H1 (cell line): Measurements from ENCODE around the gene GIT1. TPM values are rescaled to one million over a fixed set of nuclear protein-coding genes. Genes with fewer than 3 reads are reported as not detected.

Source experiments
- CTCF ChIA-PET: fragments of 300-600 bp; sonication (Branson Sonifier 250); formaldehyde crosslinking; loops from one replicate; lab custom pipeline; 2021; ENCODE audit not compliant: partially characterized antibody; lab: Charles Lee
- POLR2A ChIA-PET: fragments of 300-600 bp; sonication (Branson Sonifier 250); formaldehyde crosslinking; loops from one replicate; lab custom pipeline; 2021; ENCODE audit warnings: inconsistent platforms; ENCODE audit not compliant: partially characterized antibody; lab: Charles Lee
- DNase-seq, 2 experiments: peaks; one replicate each; pipeline versions ENCODE4 v3.0.0 to v3.0.0-alpha.2; 2010 to 2022; ENCODE audit warnings: low spot score in 2 of 2, low read depth in 1 of 2, mixed read lengths in 1 of 2
- FAIRE-seq: peaks from 2 replicates; lab custom pipeline; 2011; peaks lifted over from hg19 to GRCh38; lab: Jason Lieb, UNC
- H2AFZ ChIP-seq: 2 replicates; pipeline ENCODE4 v1.8.1; 2012; ENCODE audit warnings: low read length, inconsistent platforms
- H2AK5ac ChIP-seq: 2 replicates; pipeline ENCODE4 v1.6.1; 2013; ENCODE audit warnings: low read depth, low read length
- H2BK120ac ChIP-seq: replicated peaks from 2 replicates; pipeline ENCODE3; 2013; ENCODE audit warnings: low read depth, low read length, inconsistent platforms
- H2BK12ac ChIP-seq: 2 replicates; pipeline ENCODE4 v1.6.1; 2013; ENCODE audit warnings: low read depth, low read length
- H2BK15ac ChIP-seq: 2 replicates; pipeline ENCODE4 v1.6.1; 2013; ENCODE audit warnings: low read length
- H2BK20ac ChIP-seq: 2 replicates; pipeline ENCODE4 v1.6.1; 2013; ENCODE audit warnings: low read length
- H2BK5ac ChIP-seq: 2 replicates; pipeline ENCODE4 v1.6.1; 2013; ENCODE audit warnings: low read depth, low read length
- H3K14ac ChIP-seq: 2 replicates; pipeline ENCODE4 v1.6.1; 2013; ENCODE audit warnings: inconsistent platforms; ENCODE audit not compliant: insufficient read length
- H3K18ac ChIP-seq: 2 replicates; pipeline ENCODE4 v1.6.1; 2013; ENCODE audit warnings: low read length; ENCODE audit errors: extremely low read depth
- H3K23ac ChIP-seq: 2 replicates; pipeline ENCODE4 v1.6.1; 2013; ENCODE audit warnings: inconsistent platforms; ENCODE audit not compliant: insufficient read length
- H3K23me2 ChIP-seq: 2 replicates; pipeline ENCODE4 v1.6.1; 2013; ENCODE audit warnings: low read depth, low read length
- H3K27ac ChIP-seq: 2 replicates; pipeline ENCODE4 v1.6.1; 2011; ENCODE audit warnings: low read depth, low read length, inconsistent platforms
- H3K27me3 ChIP-seq, 4 experiments: replicated peaks in 1 of 4; 1 replicate in 1 of 4; 2 replicates in 3 of 4; pipeline versions ENCODE4 v1.6.1 to v1.8.1; 2011 to 2013; ENCODE audit warnings: low read length in 3 of 4, mild to moderate bottlenecking in 3 of 4, inconsistent platforms in 2 of 4, mixed read lengths in 2 of 4, moderate library complexity in 1 of 4; ENCODE audit not compliant: control insufficient read depth in 3 of 4, insufficient read depth in 3 of 4; ENCODE audit errors: extremely low read depth in 1 of 4
- H3K36me3 ChIP-seq, 4 experiments: 2 replicates each; pipeline versions ENCODE4 v1.6.1 to v1.8.1; 2011 to 2013; ENCODE audit warnings: mild to moderate bottlenecking in 4 of 4, low read length in 3 of 4, moderate library complexity in 2 of 4, control low read depth in 1 of 4, inconsistent platforms in 1 of 4; ENCODE audit not compliant: insufficient read depth in 4 of 4, control insufficient read depth in 2 of 4
- H3K4ac ChIP-seq: replicated peaks from 2 replicates; pipeline ENCODE3; 2013; ENCODE audit warnings: low read length, low read depth, mixed read lengths, inconsistent platforms; ENCODE audit not compliant: insufficient read length
- H3K4me1 ChIP-seq, 4 experiments: replicated peaks in 1 of 4; 1 replicate in 1 of 4; 2 replicates in 3 of 4; pipeline versions ENCODE4 v1.6.1 to v1.8.1; 2011 to 2013; ENCODE audit warnings: low read length in 3 of 4, inconsistent platforms in 2 of 4, mixed read lengths in 1 of 4; ENCODE audit not compliant: insufficient read depth in 4 of 4, control insufficient read depth in 3 of 4
- H3K4me2 ChIP-seq, 2 experiments: 2 replicates each; pipeline versions ENCODE4 v1.6.1 to v1.8.1; 2011 to 2013; ENCODE audit warnings: low read depth in 2 of 2, low read length in 2 of 2, control low read depth in 1 of 2, inconsistent platforms in 1 of 2, mild to moderate bottlenecking in 1 of 2; ENCODE audit not compliant: insufficient read depth in 1 of 2
- H3K4me3 ChIP-seq, 4 experiments: fragments of 200-600, 300-600 bp in 1 of 4; sonication (generic), shearing (Covaris generic), sonication (Bioruptor Twin) in 1 of 4; 2 replicates each; pipeline versions ENCODE4 v1.5.1 to v1.8.1; 2011 to 2016; ENCODE audit warnings: low read length in 4 of 4, low read depth in 3 of 4, control low read depth in 2 of 4, inconsistent platforms in 2 of 4, mild to moderate bottlenecking in 2 of 4, mixed read lengths in 1 of 4, moderate library complexity in 1 of 4; ENCODE audit not compliant: insufficient read depth in 2 of 4; ENCODE audit errors: extremely low read depth in 1 of 4
- H3K56ac ChIP-seq: replicated peaks from 2 replicates; pipeline ENCODE3; 2013; ENCODE audit warnings: low read depth, mild to moderate bottlenecking, mixed read lengths, low read length, inconsistent platforms; ENCODE audit not compliant: insufficient read length
- H3K79me1 ChIP-seq: 2 replicates; pipeline ENCODE4 v1.6.1; 2013; ENCODE audit warnings: low read depth, low read length, control low read depth
- H3K79me2 ChIP-seq, 2 experiments: 2 replicates each; pipeline versions ENCODE4 v1.6.1 to v1.8.1; 2012 to 2013; ENCODE audit warnings: low read length in 2 of 2, mild to moderate bottlenecking in 2 of 2, inconsistent platforms in 1 of 2; ENCODE audit not compliant: insufficient read depth in 2 of 2, control insufficient read depth in 1 of 2
- H3K9ac ChIP-seq, 4 experiments: replicated peaks in 1 of 4; 1 replicate in 1 of 4; 2 replicates in 3 of 4; pipeline versions ENCODE4 v1.6.1 to v1.8.1; 2011 to 2013; ENCODE audit warnings: low read depth in 3 of 4, low read length in 3 of 4, control low read depth in 2 of 4, mild to moderate bottlenecking in 2 of 4, moderate library complexity in 2 of 4, inconsistent platforms in 1 of 4; ENCODE audit errors: extremely low read depth in 1 of 4
- H3K9me3 ChIP-seq, 2 experiments: 2 replicates each; pipeline versions ENCODE4 v1.6.1 to v1.8.1; 2012 to 2013; ENCODE audit warnings: mild to moderate bottlenecking in 2 of 2, moderate library complexity in 2 of 2, control low read depth in 1 of 2, inconsistent platforms in 1 of 2, low read depth in 1 of 2, low read length in 1 of 2, mixed read lengths in 1 of 2; ENCODE audit not compliant: insufficient read depth in 2 of 2
- H4K20me1 ChIP-seq, 2 experiments: replicated peaks in 1 of 2; 2 replicates each; pipeline versions ENCODE3 to v1.8.1; 2011 to 2013; ENCODE audit warnings: inconsistent platforms in 2 of 2, low read length in 2 of 2, mild to moderate bottlenecking in 1 of 2; ENCODE audit not compliant: insufficient read depth in 2 of 2, control insufficient read depth in 1 of 2
- H4K5ac ChIP-seq: 2 replicates; pipeline ENCODE4 v1.6.1; 2013; ENCODE audit warnings: low read length, low read depth, mixed read lengths, inconsistent platforms; ENCODE audit not compliant: insufficient read length
- H4K8ac ChIP-seq: 2 replicates; pipeline ENCODE4 v1.8.0; 2013; ENCODE audit warnings: mild to moderate bottlenecking, moderate library complexity, low read length, inconsistent platforms; ENCODE audit not compliant: insufficient read depth; ENCODE audit errors: extremely low read depth
- H4K91ac ChIP-seq: replicated peaks from 2 replicates; pipeline ENCODE3; 2013; ENCODE audit warnings: low read length, mixed read lengths, inconsistent platforms; ENCODE audit not compliant: insufficient read length
- BRCA1 ChIP-seq: IDR thresholded peaks from 2 replicates; pipeline ENCODE4 v1.6.1; 2012; ENCODE audit warnings: low read depth, low read length, improper control_type of control experiment
- CBX8 ChIP-seq: fragments of 300-800, 300-1000 bp; sonication (generic); IDR thresholded peaks from 2 replicates; pipeline ENCODE4 v1.7.1; 2016; ENCODE audit warnings: low read depth, low read length, borderline replicate concordance
- KDM4A ChIP-seq: IDR thresholded peaks from one replicate; pipeline ENCODE4 v1.7.1; 2012; ENCODE audit warnings: low read depth, mild to moderate bottlenecking, moderate library complexity, low read length, inconsistent platforms; ENCODE audit not compliant: severe bottlenecking
- KDM5A ChIP-seq: fragments of 200-600 bp; IDR thresholded peaks from 2 replicates; pipeline ENCODE4 v1.7.1; 2012; ENCODE audit warnings: mild to moderate bottlenecking, low read length, inconsistent platforms, mixed read lengths
- SIX5 ChIP-seq: IDR thresholded peaks from 2 replicates; pipeline ENCODE4 v1.6.1; 2011; ENCODE audit warnings: mild to moderate bottlenecking, low read depth, low read length
- SP4 ChIP-seq: IDR thresholded peaks from 2 replicates; pipeline ENCODE4 v1.6.1; 2012; ENCODE audit warnings: low read length, inconsistent platforms
- USF2 ChIP-seq: IDR thresholded peaks from 2 replicates; pipeline ENCODE4 v1.6.1; 2011; ENCODE audit warnings: low read length, improper control_type of control experiment
- WGBS, 2 experiments: shearing (Covaris generic) in 1 of 2; methylation state at CpG; one replicate each; pipeline versions ENCODE4 v1.1.6 to v1.1.7; 2013 to 2015; ENCODE audit warnings: low lambda C conversion rate in 2 of 2, mixed read lengths in 2 of 2, inconsistent platforms in 1 of 2, low coverage in 1 of 2, missing lambda C conversion rate in 1 of 2; ENCODE audit not compliant: insufficient replicate concordance in 2 of 2, insufficient coverage in 1 of 2, insufficient read length in 1 of 2; ENCODE audit errors: extremely low coverage in 1 of 2, missing lambda C conversion rate in 1 of 2; 5-methylcytosine and 5-hydroxymethylcytosine counted together
- polyA plus RNA-seq, 7 experiments: library from polyadenylated mRNA; depleted of rRNA in 3 of 7; stranded (reverse) in 5 of 7; unstranded in 2 of 7; fragments of >200 nt in 5 of 7; fragments of 200-250 nt in 2 of 7; gene quantifications; 1 replicate in 5 of 7; 2 replicates in 1 of 7; 4 replicates in 1 of 7; pipeline versions ENCODE4 v1.2.1 to v1.2.3, GENCODE V29; 2011 to 2013; ENCODE audit warnings: missing spikeins in 2 of 7, mixed read lengths in 2 of 7
- total RNA-seq: library from RNA; stranded (reverse); fragmentation: NEBNext Ultra II Directional; extraction: Animal tissue kit (Norgen Biotek cat#: 25700); gene quantifications from 2 replicates; pipeline ENCODE4 v1.2.1, GENCODE V29; 2021

The GIT1 gene
- total and polyA plus RNA-seq, 2 of the 8 experiments (the other 6 are each of a cell fraction or from before 2014, with no cell fraction given) = 62.4 to 63.0 TPM

- no peak for FAIRE-seq
- Histone ChIP-seq H3K9me3 (peaks cover 0 to 8% of the 10 kb centered on the region in 2 experiments; a peak in 1 of 4 replicates), H3K14ac (no peak overlapping the region), H3K79me2 (no peaks in the 10 kb centered on the region), H3K27ac (no peak overlapping the region), H3K4me3 (no peak overlapping the region), H3K18ac (no peak overlapping the region), H2BK15ac (no peak overlapping the region), H2AFZ (no peak overlapping the region), H4K8ac (no peak overlapping the region), H2BK5ac (no peak overlapping the region), H3K9ac (no peak overlapping the region), H3K4me1 (no peaks in the 10 kb centered on the region; a peak in 1 of 7 replicates), H2BK120ac (no peak overlapping the region), H3K36me3 (peaks cover 0 to 2% (median 0%) of the 10 kb centered on the region in 4 experiments; a peak in 1 of 8 replicates), H3K79me1 (peaks cover 2% of the 10 kb centered on the region; the same call in 1 of the 2 replicates), H3K27me3 (peaks cover 0 to 2% (median under 1%) of the 10 kb centered on the region in 4 experiments; a peak in 2 of 7 replicates), H3K4ac (no peak overlapping the region), H2AK5ac (no peak overlapping the region), H4K5ac (no peak overlapping the region), H4K91ac (no peak overlapping the region), H2BK20ac (no peak overlapping the region), H3K4me2 (no peak overlapping the region), H4K20me1 (peaks cover 0 to 7% of the 10 kb centered on the region in 2 experiments), H3K23me2 (no peaks in the 10 kb centered on the region), H3K56ac (no peak overlapping the region), H3K23ac (no peak overlapping the region), H2BK12ac (no peak overlapping the region)
- 93% methylated on average over 24 of the region's 29 CpGs; no CpG with 5 or more reads in 1 of the 2 experiments for WGBS, 2 experiments
- CTCF ChIA-PET = interaction anchor here (1.1 to 2.1 kb wide), 8 partner anchors 9 to 32 kb away, joined by 4 to 13 read pairs (median 6); partner anchors contain the start of gene ANKRD13B
- no peak for DNase-seq
- POLR2A ChIA-PET = interaction anchor here (1.1 to 1.7 kb wide), 4 partner anchors 8 to 13 kb away, joined by 3 to 8 read pairs (median 4); no protein-coding TSS in a partner anchor
- TF ChIP-seq CBX8 = no peak
- no peak for TF ChIP-seq USF2
- TF ChIP-seq KDM5A = no peak
- no peak for TF ChIP-seq KDM4A
- no peak for TF ChIP-seq SIX5
- no peak for TF ChIP-seq BRCA1
- TF ChIP-seq SP4 = no peak
These were observed 18.2 kb upstream of the GIT1 start for GRCh38 chr17:29607557-29608195.
